Stomach (tissue), 4 donors: ENCODE results near the gene FEM1C.

Source experiments
- CTCF ChIP-seq, 7 experiments: fragments of 450-650 bp in 4 of 7; fragments of 200-600 bp in 3 of 7; sonication (generic) in 3 of 7; IDR thresholded peaks; one replicate each; pipeline ENCODE4 v1.5.1; 2016 to 2019; ENCODE audit warnings: antibody characterized with exemption in 7 of 7, control low read depth in 2 of 7, mild to moderate bottlenecking in 1 of 7
- EP300 ChIP-seq: sonication (generic); formaldehyde crosslinking; IDR thresholded peaks from one replicate; pipeline ENCODE4 v1.6.1; 2017; ENCODE audit warnings: antibody characterized with exemption
- POLR2A ChIP-seq, 4 donors: fragments of 450-650 bp; IDR thresholded peaks; one replicate each; pipeline ENCODE4 v1.6.1; 2016; ENCODE audit warnings: antibody characterized with exemption in 4 of 4, control low read depth in 2 of 4, mild to moderate bottlenecking in 1 of 4, moderate library complexity in 1 of 4

GRCh38 chr5:115516372-115516771 is 28.2 kb downstream of the FEM1C start:
- TF ChIP-seq CTCF (IDR thresholded peaks at IDR 0.05) (no peak), POLR2A (IDR thresholded peaks at IDR 0.05) (no peak), EP300 (no peak)
